ENCODE measurements around the gene LAPTM5.

The LAPTM5 gene

DNA sequence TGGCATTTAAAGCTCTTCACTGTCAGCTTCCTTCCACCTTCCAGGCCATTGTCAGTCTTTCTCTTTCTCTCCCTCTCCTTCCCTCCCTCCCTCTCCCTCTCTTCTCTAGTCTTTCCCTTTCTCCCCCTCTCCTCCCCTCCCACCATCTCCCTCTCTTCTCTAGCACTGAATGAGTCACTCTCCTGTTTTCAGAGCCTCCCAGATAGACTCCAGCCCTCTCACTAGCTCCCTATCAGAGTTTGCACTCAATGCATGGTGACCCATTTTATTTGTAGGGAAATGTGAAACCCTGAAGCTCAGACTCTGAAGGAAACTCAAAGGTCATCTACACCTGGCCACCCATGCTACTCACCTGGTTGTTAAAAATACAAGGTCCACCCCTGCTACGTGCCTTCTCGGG is 29.8 kb downstream of the LAPTM5 start:
- FAIRE-seq, result no peak

DNA sequence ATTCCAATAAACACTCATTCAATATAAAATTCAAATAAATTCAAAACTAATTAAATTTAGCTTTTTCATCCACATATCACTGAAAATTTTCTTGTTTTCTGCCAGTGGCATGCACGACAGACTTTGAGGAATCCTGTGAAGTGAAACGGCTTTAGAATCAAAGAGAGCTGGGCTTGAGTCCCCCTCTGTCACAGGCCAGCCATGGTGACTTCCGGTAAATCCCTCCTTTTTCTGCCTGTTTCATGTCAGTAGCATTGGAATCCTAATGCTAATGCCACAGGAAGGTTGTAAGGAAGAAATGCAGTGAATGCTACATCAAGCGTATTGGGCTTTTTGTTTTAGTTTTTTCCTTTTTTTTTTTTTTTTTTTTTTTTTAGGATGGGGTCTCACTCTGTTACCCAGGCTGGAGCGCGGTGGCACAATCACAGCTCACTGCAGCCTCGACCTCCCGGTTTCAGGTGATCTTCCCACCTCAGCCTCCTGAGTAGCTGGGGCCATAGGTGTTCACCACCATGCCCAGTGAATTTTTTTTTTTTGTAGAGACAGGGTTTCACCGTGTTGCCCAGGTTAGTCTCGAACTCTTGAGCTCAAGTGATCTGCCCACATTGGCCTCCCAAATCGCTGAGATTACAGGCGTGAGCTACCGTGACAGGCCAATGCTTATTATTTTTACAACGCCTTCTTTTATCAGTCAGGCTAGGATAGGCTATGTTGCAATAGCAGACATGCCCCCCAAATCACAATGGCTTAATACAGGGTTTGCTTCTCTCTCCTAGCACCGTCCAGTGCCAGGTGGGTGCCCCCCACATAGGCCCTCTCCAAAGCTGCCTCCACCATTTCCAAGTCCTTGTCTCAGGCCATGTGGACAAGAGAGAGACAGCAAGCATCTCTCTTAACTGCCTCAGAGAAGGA is 30.5 kb downstream of the LAPTM5 start:
- no peak for FAIRE-seq

DNA sequence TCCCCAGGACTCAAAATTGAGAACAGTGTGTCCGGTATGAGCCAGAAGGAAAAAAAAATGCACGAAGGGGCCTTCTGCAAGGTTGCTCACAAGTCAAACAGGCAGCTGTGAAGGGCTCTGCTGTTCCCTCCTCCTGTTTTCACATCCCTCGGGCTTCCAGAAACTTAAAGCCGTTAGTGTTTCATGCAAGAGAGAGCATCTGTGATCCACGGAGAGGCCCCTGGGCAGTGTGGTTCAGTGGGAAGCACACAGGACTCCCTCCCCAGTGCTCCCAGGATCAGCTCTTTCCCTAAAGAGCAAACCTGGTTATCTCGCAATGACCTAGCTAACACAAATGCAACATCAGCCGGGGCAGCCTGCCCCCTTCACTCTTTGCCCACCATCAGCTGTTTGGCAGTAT is 31.3 kb downstream of the LAPTM5 start:
- FAIRE-seq, result no peak

DNA sequence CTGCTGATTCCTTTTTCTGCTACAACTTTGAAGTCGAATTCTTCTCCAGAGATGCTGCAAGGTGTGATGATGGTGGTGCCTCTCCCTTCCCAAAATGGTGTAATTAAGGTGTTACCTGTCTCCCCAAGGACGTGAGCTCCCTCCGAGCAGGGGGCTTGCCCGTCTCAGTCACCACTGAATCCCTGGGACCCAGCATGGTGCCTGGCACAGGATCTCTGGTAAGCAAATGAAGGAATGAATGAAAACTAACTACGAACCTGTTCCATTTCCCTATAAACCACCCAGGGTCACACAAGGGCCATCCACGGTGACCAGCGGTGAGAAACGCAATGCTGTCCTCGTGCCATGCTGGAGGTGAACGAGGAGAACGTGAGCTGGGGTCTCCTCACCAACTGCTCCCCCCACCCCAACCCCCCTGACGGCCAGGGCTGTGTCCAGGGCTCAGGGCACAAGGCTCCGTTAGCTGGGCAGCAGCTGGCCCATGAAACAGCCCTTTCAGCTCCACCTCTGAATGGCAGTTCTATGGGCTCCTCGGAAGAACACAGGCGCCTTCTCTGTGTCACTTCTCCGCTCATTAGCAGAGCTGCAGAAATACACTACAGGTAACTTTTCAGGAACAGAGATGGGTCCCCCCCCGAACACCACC is 32.0 kb downstream of the LAPTM5 start:
- no peak for FAIRE-seq

DNA sequence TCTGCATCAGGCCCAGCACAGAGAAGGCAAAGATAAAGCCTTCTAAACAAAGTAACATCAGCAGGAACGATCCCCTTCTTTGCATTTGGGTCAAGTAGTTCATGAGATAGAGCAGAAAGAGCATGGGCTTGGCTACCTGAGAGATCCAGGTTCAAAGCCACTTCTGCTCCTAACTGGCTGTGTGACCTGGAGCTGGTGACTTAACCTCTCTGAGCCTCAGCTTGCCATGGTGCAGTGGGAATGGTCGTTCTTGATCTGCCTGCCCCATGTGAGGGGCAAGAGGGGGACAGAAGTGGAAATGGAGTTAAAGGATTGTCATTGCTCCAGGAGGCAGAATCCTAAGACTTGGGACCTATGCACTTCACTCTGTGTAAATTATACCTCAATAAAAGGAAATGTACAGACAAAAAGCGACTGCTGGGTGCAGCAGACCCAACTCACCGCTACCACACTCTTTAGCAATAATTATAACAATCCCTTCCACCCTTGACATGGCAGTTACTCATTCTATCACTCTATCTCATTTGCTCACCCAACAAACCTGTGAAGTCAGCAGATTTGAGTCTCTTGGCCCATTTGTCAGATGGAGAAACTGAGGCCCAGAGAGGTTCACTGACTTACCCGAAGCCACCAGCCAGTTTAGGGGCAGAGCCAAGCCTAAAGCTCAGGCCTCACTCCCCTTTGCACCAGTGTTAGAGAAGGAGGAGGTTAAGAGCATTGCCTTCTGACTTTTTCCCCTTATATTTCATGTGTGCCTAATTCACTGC is 32.7 kb downstream of the LAPTM5 start:
- no peak for FAIRE-seq

DNA sequence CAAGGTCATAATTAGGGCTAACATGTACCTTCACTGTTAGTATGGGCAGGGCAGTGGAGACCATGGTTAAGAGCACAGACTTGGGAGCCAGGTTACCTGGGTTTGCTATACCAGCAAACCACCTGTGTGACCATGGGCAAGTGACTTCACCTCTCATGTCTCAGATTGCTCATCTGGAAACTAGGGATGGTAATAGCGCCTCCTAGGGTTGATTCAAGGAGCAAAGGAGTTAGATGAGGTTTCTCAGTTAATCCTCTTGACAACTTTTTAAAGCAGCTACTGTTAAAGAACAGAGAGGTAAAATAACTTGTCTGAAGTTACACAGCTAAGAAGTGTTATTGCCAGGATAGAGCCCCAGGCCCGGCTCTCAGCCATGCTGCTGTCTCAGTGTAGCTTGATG is 33.4 kb downstream of the LAPTM5 start:
- FAIRE-seq, result no peak

DNA sequence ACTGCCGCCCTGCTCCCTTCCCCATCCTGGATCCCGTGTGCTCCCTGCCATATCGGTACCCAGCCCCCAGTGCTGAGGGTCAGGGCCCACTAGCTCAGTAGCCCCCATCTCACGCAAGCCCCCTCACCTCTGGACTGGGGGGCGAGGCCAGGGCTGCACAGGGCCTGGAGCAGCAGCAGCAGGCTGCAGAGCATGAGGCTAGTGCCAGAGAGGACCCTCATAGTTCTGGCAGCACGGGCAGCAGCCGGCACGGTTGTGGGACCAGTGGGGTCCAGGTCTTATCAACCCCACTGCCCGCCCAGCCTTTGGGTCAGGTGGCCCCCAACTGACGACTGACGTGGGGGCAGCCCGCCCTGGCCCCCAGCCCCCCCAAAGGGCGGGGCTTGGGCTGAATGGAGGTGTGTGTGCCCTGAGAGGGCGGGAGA is 34.2 kb downstream of the LAPTM5 start, which contains the start of gene MATN1:
MATN1 (minus strand) TSS at position 255 of the 425 bp plus-strand sequence; CDS start at position 221, 34 bp downstream.
- no peak for FAIRE-seq

DNA sequence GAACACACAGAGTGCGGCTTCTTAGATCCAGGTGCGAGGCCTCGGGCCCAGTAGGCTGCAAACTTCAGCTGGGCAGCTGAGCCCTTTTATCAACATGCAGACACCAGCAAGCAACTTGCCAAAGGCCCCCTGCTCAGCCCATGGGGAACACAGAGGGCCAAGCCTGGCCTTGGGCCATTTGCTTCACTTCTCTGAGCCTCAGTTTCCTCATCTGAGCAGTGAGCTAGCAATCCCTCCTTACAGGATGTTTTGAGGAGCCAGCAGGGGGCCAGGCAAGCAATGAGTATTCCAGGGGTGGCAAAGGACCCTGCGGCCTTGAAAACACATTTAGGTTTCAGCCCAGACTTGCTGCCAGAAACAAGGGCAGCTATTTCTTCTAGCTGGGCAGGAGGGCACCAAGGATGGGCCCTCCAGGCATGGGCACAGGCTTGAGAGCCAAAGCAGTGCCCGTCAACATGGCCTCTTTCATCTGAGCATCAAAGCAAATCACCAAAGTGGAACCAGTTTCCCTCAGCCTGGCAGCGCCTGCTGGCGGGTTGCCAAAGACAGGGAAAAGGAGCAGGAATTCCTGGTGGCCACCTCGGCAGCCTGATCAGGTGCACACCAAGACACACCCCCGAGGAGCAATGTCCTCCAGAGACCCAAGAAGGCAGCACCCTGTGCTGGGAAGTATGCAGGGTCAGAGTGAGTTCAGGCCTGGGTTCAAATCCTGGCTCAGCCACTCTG is 35.6 kb downstream of the LAPTM5 start:
- no peak for FAIRE-seq

DNA sequence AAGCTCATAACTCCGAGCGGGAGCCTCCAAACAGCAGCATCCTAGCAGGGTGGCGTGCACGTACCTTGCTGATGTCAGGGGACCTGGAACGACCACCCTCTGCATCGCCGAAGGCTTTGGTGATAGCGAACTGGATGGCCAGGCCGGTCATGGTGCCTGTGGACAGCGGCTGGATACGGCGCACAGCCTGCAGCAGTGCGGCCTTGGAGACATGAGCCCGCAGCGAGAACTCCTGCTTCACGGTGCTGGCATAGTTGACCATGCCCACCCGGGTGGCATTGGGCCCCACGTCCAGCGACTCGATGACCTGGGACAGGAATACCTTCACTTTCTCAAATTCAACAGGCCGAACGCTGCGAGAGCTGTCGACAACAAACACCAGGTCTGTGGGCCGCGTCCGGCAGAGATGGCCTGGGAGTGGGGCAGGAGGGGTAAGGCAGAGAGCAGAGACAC is 36.2 kb downstream of the LAPTM5 start:
- no peak for FAIRE-seq

DNA sequence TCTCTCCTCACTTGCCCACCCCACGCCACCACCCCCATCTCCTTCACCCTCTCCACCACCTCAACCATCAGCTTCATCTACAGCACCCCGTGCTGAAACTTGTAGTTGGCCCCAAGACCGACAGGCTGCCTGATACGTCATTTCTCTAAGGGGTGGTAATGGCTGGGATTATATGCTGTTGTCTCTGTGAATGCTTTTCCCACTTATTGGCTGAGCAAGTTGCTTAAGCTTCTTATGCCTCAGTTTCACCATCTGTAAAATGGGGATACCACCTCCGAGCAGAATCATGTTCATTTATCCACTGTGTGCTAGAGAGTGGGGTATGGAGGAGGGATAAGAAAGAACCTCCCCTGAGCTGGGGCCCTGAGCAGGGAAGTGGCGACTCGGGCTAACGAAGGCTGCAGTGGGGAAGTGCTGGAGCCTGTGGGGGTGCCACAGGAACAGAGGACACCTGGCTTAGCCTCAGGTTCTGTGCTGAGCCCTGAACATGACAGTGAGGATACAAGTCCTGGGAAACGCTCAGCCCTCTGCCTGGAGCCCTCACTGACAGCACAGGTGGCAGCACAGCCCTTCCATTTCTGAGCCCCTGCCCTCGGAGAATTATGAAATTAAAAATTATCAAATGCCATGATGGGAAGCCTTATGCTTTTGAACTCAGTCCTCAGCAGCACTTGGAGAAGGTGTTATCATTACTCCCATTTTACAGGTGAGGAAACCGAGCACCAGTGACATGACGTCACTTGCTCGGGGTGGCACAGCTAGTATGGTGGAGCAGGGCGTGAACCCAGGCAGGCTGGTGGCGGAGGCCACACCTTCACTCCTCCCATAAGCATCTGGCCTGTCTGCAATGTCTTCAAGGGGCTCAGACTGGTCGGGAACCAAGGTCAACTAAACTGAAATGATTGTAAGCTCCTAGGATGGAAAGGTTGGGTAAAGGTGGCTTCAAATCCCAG is 37.0 kb downstream of the LAPTM5 start:
- no peak for FAIRE-seq

DNA sequence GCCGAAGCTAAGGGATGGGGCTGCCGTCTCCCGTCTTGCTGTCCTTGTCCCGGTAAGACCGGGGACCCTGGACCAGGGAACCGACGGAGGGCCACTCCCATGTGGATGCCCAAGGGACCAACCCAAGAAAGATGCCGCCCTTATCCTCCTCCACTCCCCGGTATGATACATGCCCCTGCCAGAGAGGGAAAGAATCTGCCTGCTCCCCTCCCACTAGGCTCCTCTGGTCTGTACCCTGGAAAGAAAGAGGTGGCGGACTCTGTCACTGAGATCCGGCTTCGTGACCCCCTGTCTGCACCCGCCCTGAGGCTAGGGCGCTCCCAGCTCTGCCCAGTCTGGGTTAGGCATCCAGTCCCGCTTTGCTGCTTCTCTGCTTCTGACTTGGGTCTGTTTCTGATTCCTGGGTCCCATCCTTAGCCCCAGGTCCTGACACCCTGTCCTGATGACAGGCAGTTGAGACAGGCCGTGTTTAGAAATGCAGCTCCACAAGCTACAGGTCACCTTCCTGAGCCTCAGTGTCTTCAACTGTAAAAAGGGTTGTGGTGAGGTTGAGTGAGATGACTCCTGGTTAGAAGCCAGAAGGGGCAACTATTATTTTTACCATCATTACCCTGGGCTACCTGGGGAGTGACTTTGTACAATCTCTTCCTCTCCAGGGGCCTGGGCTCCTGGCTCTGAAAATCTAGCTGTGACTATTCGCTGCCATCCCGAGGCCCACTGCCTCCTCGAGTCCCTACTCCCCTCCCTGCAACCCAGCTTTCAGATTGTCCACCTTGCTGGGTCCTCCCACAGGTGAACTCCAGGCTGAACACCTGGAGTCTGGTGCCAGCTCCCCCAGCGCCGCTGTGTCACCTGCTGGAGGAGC is 37.9 kb downstream of the LAPTM5 start:
- FAIRE-seq, result no peak

DNA sequence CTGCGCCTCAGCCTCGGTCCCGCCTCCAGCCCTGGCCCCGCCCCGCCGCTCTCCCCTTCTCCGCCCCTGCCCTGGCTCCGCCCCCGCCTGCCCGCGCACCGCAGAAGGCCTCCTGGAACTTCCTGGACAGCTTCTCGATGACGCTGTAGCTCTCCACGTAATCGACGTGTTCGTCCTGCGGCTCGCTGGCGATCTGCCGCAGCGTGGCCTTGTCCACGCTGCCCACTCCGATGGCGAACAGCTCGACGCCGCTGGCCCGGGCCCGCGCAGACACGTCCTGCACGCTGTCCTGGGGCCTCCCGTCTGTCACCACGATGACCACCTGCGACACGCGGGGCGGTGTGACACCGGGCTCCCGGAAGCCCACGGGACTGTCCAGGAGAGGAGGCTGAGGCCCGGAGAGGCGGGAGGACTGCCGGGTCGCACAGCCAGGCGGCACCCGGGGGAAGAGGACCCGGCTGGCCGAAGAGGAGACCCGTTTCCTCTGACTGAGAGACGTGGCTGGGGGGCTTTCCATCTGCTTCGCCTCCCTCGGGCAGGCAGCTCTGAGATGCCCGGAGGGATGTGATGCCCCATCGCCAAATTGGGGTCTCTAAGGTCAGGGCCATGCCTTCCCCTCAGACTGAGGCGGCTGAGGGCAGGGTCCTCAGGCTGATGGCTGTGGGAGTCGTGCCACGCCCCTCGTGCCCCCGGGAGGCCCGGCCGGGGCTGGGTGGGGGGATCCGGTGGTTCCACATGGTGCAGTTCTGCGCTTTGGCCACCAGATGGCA is 38.8 kb downstream of the LAPTM5 start:
- no peak for FAIRE-seq

DNA sequence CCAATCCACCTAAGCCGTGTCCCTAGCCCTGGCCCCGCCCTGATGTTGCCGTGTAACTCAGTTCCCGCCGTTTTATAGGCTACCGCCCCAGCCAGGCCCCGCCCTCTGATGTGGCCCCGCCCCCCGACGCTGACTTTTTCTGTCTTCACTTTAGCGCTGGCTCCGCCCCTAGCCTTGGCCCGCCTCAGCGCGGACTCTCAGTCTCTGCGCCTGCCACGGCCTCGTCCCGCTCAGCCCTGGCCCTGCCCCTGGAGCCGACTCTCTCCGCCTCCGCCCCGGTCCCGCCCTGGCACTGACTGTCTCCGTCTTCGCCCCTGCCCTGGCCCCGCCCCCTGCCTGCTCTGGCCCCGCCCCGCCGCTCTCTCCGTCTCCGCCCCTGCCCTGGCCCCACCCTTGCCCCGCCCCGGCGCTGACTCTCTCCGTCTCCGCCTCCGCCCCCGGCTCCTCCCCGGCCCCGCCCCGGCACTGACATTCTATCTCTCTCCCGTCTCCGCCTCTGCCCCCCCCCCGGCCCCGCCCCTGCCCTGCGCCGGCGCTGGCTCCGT is 39.4 kb downstream of the LAPTM5 start:
- no peak for FAIRE-seq

DNA sequence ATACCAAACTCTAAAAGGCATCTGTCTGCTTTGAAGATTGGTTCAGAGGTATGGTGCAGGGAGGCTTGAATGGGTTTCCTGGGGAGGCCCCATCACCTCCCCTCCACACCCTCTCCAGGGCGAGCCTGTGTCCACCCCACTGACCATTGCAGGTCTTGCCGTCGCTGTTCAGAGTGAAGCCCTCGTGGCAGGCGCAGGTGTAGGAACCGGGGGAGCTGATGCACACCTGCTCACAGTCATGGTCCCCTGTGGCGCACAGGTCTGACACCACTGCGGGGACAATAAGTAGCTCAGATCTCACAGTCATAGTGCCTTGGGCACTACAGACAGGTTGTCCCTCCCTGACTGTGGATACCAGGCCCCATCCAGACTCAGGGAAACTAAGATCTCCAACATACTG is 40.9 kb downstream of the LAPTM5 start:
- FAIRE-seq, result no peak

DNA sequence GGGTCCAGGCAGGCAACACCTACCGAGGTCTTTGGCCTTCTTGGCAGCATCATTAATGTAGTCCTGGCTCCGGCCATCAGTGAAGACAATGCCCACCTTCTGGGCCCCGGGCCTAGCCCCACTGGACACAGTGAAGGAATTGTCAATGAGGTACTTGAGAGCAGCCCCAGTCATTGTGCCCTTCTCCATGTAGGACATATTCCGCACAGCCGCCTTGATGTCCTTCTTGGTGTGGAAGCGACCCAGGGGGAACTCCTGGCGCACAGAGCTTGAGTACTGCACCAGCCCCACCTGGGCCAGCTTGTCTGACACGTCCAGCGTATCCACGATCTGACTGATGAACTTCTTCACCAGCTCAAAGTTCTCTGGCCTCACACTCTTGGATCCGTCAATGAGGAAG is 41.7 kb downstream of the LAPTM5 start:
- FAIRE-seq, result no peak

DNA sequence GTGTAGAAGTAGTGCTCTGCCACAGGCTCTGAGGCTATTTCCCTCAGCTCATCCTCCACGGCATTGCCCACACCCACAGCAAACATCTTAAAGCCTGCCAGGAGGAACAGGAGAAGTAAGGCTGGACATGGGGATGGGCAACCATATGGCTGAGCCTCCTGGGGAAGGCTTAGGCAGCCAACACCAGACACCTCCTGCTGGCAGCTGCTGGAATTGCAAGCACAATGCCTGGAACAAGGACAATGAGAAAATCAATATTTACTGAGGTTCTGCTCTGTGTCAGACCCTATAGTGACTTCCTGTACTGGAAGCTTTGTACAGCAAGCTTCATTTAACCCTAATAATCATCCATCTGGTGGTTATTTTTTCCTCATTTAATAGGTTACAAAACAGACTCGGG is 42.4 kb downstream of the LAPTM5 start:
- no peak for FAIRE-seq

DNA sequence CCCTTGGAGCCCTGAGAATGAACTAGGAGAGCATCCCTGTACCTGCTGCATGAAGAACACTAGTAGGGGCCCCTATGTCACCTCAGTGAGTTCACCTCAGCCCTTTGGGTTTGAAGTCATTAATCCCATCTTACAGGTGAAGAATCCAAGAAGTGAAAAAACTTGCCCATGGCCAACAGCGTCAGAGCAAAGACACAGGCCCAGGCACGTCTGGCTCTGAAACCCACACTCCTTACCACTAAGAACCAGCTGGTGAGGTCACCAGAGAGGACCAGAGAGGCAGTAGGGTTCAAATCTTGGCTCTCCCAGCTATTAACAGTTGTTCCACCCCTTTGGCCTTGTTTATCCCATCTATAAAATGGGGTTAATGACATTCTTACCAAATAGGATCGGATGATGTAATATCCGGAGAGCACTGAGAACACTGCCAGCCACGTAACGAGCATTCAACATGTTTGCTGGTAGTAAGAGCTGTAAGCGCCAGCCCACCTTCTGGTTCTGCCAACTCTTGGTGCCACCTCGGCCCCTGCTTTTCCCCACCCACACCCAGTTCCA is 43.0 kb downstream of the LAPTM5 start:
- no peak for FAIRE-seq

DNA sequence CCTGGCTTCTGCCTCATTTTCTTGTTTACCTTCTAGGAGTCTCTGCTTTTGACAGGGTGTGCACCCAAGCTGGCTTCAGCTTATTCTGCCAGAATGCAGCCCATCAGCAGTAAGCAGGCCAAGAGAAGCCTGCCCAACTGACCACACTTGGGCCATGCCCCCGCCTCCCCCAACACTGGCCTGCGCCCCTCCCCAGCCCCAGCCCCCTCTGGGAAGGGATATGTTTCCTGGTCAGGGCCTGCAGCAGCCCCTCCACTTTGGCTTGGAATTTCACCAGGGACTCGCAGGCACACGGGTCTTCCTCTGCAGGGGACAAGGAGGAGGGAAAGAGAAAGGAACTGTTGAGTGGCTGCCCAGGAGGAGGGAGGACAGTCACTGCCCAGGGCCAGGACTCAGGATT is 43.5 kb downstream of the LAPTM5 start:
- no peak for FAIRE-seq

DNA sequence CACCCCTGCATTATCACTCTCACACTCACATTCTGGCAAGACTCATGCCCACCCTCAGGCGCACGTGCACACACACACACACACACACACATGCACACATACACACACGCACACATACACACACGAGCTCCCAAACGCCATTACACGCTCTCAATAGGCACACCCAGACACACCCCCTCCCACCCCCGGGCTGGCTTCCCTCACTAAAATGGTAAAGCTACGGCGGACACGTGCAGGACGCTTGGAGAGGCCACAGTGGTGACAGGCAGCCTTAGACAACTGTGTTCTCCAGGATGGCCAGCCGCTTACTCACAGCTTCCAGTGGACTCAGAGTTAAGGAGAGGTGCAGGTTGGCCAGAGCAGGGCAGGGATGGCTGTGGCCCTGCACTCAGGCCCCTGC is 44.3 kb downstream of the LAPTM5 start:
- FAIRE-seq, result no peak

Data from islet of Langerhans (tissue), 1 donor.